Measurements from ENCODE around the gene DCTN2. TPM values are rescaled to one million over a fixed set of nuclear protein-coding genes. Genes with fewer than 3 reads are reported as not detected.

DCTN2 gene
- total and polyA plus RNA-seq, 11 donors, result 62.3 to 228 (median 109) TPM

DNA sequence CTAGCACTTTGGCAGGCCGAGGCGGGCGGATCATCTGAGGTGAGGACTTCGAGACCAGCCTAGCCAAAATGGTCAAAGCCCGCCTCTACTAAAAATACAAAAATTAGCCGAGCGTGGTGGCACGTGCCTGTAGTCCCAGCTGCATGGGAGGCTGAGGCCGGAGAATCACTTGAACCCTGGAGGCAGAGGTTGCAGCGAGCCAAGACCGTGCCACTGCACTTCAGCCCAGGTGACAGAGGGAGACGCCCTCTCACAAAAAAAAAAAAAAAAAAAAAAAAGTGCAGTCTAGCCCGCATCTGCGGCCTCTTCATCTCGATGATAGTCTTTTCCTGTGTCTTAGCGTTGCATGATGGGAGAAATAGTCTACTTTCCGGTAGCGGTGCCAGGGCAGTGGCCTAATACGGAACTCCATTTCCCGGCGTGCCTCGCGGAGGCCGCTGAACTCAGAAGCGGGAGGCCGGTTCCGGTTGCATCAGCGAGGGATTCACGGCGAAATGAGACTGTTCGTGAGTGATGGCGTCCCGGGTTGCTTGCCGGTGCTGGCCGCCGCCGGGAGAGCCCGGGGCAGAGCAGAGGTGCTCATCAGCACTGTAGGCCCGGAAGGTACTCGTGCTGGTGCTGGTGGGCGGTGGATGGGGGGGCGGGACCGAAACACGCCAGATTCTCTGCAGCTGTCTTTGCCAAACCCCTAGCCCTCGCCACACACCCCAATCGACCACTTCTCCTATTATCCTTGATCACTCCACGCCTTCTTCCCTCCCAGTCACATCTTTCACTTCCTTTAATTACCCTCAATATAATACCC is 59.2 kb downstream of the DCTN2 start, which contains the start of gene MARS1:
Gene MARS1 (plus strand): TSS at position 472 of the 805 bp plus-strand sequence. CDS start 23 bp downstream, at position 495.
- peak; percentile 98 to 99 (median 98) for ATAC-seq
- WGBS, 4 donors, result 7 to 11% (median 11%) methylated on average over 47 of the region's 47 CpGs
- peak; percentile 94 to 96 (median 95) for DNase-seq
- peak in 1 of 2 donors; percentile 62 for TF ChIP-seq POLR2A (IDR thresholded peaks at IDR 0.05)
- TF ChIP-seq, protein P1, sequence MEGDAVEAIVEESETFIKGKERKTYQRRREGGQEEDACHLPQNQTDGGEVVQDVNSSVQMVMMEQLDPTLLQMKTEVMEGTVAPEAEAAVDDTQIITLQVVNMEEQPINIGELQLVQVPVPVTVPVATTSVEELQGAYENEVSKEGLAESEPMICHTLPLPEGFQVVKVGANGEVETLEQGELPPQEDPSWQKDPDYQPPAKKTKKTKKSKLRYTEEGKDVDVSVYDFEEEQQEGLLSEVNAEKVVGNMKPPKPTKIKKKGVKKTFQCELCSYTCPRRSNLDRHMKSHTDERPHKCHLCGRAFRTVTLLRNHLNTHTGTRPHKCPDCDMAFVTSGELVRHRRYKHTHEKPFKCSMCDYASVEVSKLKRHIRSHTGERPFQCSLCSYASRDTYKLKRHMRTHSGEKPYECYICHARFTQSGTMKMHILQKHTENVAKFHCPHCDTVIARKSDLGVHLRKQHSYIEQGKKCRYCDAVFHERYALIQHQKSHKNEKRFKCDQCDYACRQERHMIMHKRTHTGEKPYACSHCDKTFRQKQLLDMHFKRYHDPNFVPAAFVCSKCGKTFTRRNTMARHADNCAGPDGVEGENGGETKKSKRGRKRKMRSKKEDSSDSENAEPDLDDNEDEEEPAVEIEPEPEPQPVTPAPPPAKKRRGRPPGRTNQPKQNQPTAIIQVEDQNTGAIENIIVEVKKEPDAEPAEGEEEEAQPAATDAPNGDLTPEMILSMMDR (IDR thresholded peaks at IDR 0.05), result peak in 1 of 12 donors; percentile 17
- Histone ChIP-seq H3K9me3 (no peaks in the 10 kb centered on the region), H3K4me1 (peaks cover 6 to 20% (median 10%) of the 10 kb centered on the region in 12 donors), H3K27me3 (no peaks in the 10 kb centered on the region), H3K27ac (peak within 1 kb of the TSS in 11 of 12 donors; percentile 53 to 84 (median 72)), H3K4me3 (peak within 1 kb of the TSS; percentile 66 to 97 (median 82)), H3K36me3 (peaks cover 0 to 37% (median 35%) of the 10 kb centered on the region in 9 donors)
- intact Hi-C loops (cut with DNase I), result loop anchor here in 3 of 10 donors (2.0 to 5.0 kb wide), 3 partner anchors 25 to 60 kb away; partner anchors contain the start of gene DCTN2 (in 1 of the 3)

DNA sequence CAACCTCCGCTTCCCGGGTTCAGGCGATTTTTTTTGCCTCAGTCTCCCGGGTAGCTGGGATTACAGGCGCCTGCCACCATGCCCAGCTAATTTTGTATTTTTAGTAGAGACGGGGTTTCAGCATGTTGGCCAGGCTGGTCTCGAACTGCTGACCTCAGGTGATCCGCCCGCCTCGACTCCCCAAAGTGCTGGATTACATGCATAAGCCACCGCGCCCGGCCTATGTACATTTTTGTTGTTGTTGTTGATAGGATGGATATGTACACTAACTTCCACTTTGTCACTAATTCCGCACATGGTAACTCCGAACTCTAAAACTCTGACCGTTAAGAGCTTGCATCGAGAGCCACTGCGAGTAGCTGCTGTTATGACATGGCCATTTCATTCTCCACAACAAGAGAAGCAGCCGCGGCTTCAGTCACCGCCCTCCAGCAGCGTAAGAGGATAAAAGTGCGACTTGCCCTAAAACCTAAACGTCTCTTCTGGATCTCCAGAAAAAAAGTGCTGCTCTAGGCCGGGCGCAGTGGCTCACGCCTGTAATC is 59.9 kb downstream of the DCTN2 start:
- H3K27ac ChIP-seq, result peak overlapping the region in 8 of 12 donors; percentile 53 to 84 (median 72)
- ATAC-seq, result no peak
- no peaks in the 10 kb centered on the region for H3K9me3 ChIP-seq
- H3K27me3 ChIP-seq, result no peaks in the 10 kb centered on the region
- peaks cover 0 to 33% (median 28%) of the 10 kb centered on the region in 9 donors for H3K36me3 ChIP-seq
- H3K4me3 ChIP-seq, result peak overlapping the region; percentile 66 to 97 (median 82)
- intact Hi-C loops (cut with DNase I), result loop anchor here in 1 of 10 donors (5.0 kb wide), 1 partner anchor 60 kb away; the partner anchor contains the start of gene DCTN2
- peaks cover 6 to 20% (median 10%) of the 10 kb centered on the region in 12 donors for H3K4me1 ChIP-seq
- TF ChIP-seq, protein P1 (IDR thresholded peaks at IDR 0.05), result no peak
- TF ChIP-seq POLR2A (IDR thresholded peaks at IDR 0.05), result no peak
- DNase-seq, result no peak
- WGBS, 4 donors, result 92 to 94% (median 93%) methylated on average over 27 of the region's 27 CpGs

DNA sequence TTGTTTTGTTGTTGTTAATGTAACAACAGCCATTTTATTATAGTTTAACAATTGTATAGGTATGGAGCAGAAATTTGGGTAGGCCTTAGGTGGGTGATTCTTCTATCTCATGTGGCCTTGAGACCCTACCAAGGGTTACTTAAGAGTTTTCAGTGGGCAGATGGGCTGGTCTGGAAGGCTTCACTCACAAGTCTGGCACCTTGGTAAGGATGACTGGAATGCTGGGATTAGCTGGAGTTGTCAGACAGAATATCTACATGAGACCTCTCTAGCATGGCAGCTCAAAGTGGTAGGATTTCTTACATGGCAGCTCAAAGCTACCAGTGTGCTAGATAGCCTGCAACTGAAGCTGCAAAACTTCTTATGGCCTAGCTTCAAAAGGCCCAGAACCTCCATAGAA is 61.3 kb downstream of the DCTN2 start:
- Histone ChIP-seq H3K27ac (no peak overlapping the region), H3K36me3 (peaks cover 0 to 18% (median 13%) of the 10 kb centered on the region in 9 donors), H3K4me1 (peaks cover 6 to 21% (median 10%) of the 10 kb centered on the region in 12 donors), H3K4me3 (no peak overlapping the region), H3K27me3 (peaks cover 0 to 6% (median 0%) of the 10 kb centered on the region in 9 donors), H3K9me3 (no peaks in the 10 kb centered on the region)
- intact Hi-C loops (cut with DNase I), result loop anchor here in 1 of 10 donors (5.0 kb wide), 1 partner anchor 62 kb away; the partner anchor contains the start of gene DCTN2
- DNase-seq, result no peak
- no peak for ATAC-seq
- TF ChIP-seq POLR2A (IDR thresholded peaks at IDR 0.05), result no peak
- TF ChIP-seq, protein P1 (IDR thresholded peaks at IDR 0.05), result no peak

DNA sequence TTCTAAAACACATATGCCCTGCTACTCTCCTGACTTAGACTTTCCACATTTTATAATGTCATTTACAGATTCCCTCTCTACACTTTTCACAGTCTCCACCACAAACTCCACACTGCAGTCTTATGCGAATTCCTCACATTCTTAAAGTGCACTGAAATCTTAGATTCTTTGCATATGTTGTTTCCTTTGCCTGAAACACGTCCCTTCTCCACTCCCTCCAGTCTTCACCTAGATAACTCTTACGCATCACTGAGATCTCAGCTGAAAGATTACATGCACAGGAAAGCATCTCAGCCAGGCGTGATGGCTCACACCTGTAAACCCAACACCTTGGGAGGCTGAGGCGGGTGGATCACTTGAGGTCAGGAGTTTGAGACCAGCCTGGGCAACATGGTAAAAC is 63.5 kb downstream of the DCTN2 start:
- ATAC-seq (no peak), DNase-seq (no peak)
- H3K4me3 ChIP-seq, result no peak overlapping the region
- no peaks in the 10 kb centered on the region for H3K36me3 ChIP-seq
- no peak overlapping the region for H3K27ac ChIP-seq
- no peak for TF ChIP-seq POLR2A (IDR thresholded peaks at IDR 0.05)
- TF ChIP-seq, protein P1 (IDR thresholded peaks at IDR 0.05), result no peak
- no peaks in the 10 kb centered on the region for H3K9me3 ChIP-seq
- 50 to 57% (median 52%) methylated on average over 5 of the region's 5 CpGs for WGBS, 4 donors
- H3K27me3 ChIP-seq, result peaks cover 0 to 11% (median 0%) of the 10 kb centered on the region in 9 donors
- intact Hi-C loops (cut with DNase I), result no loop called here
- peaks cover 0 to 34% (median 4%) of the 10 kb centered on the region in 12 donors for H3K4me1 ChIP-seq

Data from heart left ventricle (tissue), 16 donors.